GM23338 (cell line): ENCODE measurements around the gene TFIP11.

ENCODE experiments used
- CREB1 ChIP-seq: fragments of 250-450 bp; sonication (Bioruptor Pico); IDR thresholded peaks from 2 replicates; pipeline ENCODE4 v1.5.0; 2020; ENCODE audit warnings: low read depth, mild to moderate bottlenecking, moderate library complexity
- CTCF ChIP-seq, 2 experiments: fragments of 200-600 bp in 1 of 2; sonication (generic) in 1 of 2; conservative IDR thresholded peaks; 2 replicates each; pipeline versions ENCODE4 v1.5.1 to v1.6.1; 2016 to 2017; ENCODE audit warnings: antibody characterized with exemption in 2 of 2, low read depth in 2 of 2, mild to moderate bottlenecking in 2 of 2, moderate library complexity in 1 of 2
- ETS1 ChIP-seq: IDR thresholded peaks from 2 replicates; pipeline ENCODE4 v1.6.1; 2016; ENCODE audit warnings: antibody characterized with exemption
- EZH2 ChIP-seq: fragments of 200-600 bp; sonication (generic); IDR thresholded peaks from one replicate; pipeline ENCODE4 v1.8.0; 2017; ENCODE audit warnings: antibody characterized with exemption, mild to moderate bottlenecking, low read depth; ENCODE audit not compliant: unreplicated experiment
- EZH2phosphoT487 ChIP-seq: fragments of 200-600 bp; sonication (generic); IDR thresholded peaks from one replicate; pipeline ENCODE4 v1.8.1; 2018; ENCODE audit warnings: antibody characterized with exemption; ENCODE audit not compliant: unreplicated experiment
- JUNB ChIP-seq: IDR thresholded peaks from one replicate; pipeline ENCODE4 v1.6.1; 2016; ENCODE audit warnings: antibody characterized with exemption; ENCODE audit not compliant: unreplicated experiment
- POLR2AphosphoS5 ChIP-seq: IDR thresholded peaks from 2 replicates; pipeline ENCODE4 v1.6.1; 2016; ENCODE audit warnings: antibody characterized with exemption, low read depth
- REST ChIP-seq: IDR thresholded peaks from one replicate; pipeline ENCODE4 v1.6.1; 2018; ENCODE audit warnings: antibody characterized with exemption; ENCODE audit not compliant: unreplicated experiment
- STAT1 ChIP-seq: IDR thresholded peaks from one replicate; pipeline ENCODE4 v1.6.1; 2016; ENCODE audit warnings: antibody characterized with exemption; ENCODE audit not compliant: unreplicated experiment
- ZNF114 ChIP-seq: fragments of 250-450 bp; sonication (Bioruptor Pico); IDR thresholded peaks from 2 replicates; pipeline ENCODE4 v1.5.0; 2020; ENCODE audit warnings: mild to moderate bottlenecking, moderate library complexity
- ZNF331 ChIP-seq: fragments of 250-450 bp; sonication (Bioruptor Pico); IDR thresholded peaks from 2 replicates; pipeline ENCODE4 v1.5.0; 2020; ENCODE audit warnings: low read depth, mild to moderate bottlenecking, moderate library complexity

- TF ChIP-seq JUNB (no peak), EZH2 (no peak), CTCF (conservative IDR thresholded peaks at IDR 0.05; ENCODE audit: low read depth in 2 of 2) (no peak), STAT1 (no peak), ETS1 (no peak), POLR2AphosphoS5 (no peak), CREB1 (no peak), EZH2phosphoT487 (no peak), REST (no peak), ZNF331 (CRISPR knock-in tag) (no peak), ZNF114 (CRISPR knock-in tag) (no peak)
These were observed 4.1 kb downstream of the TFIP11 start for GRCh38 chr22:26508148-26508547.
